Vagina (tissue), 2 donors: ENCODE measurements around the gene TOPAZ1. TPM values are rescaled to one million over a fixed set of nuclear protein-coding genes. Genes with fewer than 3 reads are reported as not detected.

Experiments used
- DNase-seq, 2 donors: peaks; one replicate each; pipeline ENCODE4 v3.0.0-alpha.2; 2017; ENCODE audit errors: extremely low spot score in 2 of 2
- H3K27ac ChIP-seq: fragments of 200-600 bp; sonication (generic); one replicate; pipeline ENCODE4 v1.5.1; 2019
- H3K27me3 ChIP-seq: fragments of 200-600 bp; sonication (generic); one replicate; pipeline ENCODE4 v1.5.1; 2019
- H3K36me3 ChIP-seq, 2 donors: fragments of 200-600 bp; sonication (generic); one replicate each; pipeline ENCODE4 v1.5.1; 2017 to 2019
- H3K4me1 ChIP-seq: fragments of 200-600 bp; sonication (generic); one replicate; pipeline ENCODE4 v1.5.1; 2019
- H3K4me3 ChIP-seq, 2 donors: fragments of 200-600 bp; sonication (generic); 1 replicate in 1 of 2; 2 replicates in 1 of 2; pipeline ENCODE4 v1.5.1; 2016 to 2019
- H3K9me3 ChIP-seq: fragments of 200-600 bp; sonication (generic); one replicate; pipeline ENCODE4 v1.5.1; 2019
- CTCF ChIP-seq, 3 experiments: fragments of 450-650 bp in 2 of 3; fragments of 200-600 bp in 1 of 3; sonication (generic) in 1 of 3; IDR thresholded peaks; one replicate each; pipeline ENCODE4 v1.5.1; 2017 to 2019; ENCODE audit warnings: antibody characterized with exemption in 3 of 3, mild to moderate bottlenecking in 2 of 3, moderate library complexity in 2 of 3
- POLR2A ChIP-seq, 2 donors: fragments of 450-650 bp; IDR thresholded peaks; one replicate each; pipeline ENCODE4 v1.6.1; 2017; ENCODE audit warnings: antibody characterized with exemption in 2 of 2, mild to moderate bottlenecking in 2 of 2, moderate library complexity in 2 of 2
- POLR2AphosphoS5 ChIP-seq, 2 donors: sonication (generic); formaldehyde crosslinking; IDR thresholded peaks; one replicate each; pipeline ENCODE4 v1.9.0; 2017; ENCODE audit warnings: antibody characterized with exemption in 2 of 2, mild to moderate bottlenecking in 2 of 2, low read depth in 1 of 2; ENCODE audit not compliant: insufficient read depth in 1 of 2
- intact Hi-C: fragments of 100-400 bp; cut with DNase I; formaldehyde crosslinking; loops from one replicate; pipeline ENCODE4 v1.15.1; 2023
- total RNA-seq: library from RNA; depleted of rRNA; stranded (reverse); fragments of >200 nt; gene quantifications from one replicate; pipeline ENCODE4 v1.2.3, GENCODE V29; 2016

TOPAZ1 gene
- total RNA-seq, 1 donor from 2014 or later, result not detected

GRCh38 chr3:44238889-44239288 lies 2.8 kb upstream of the TOPAZ1 start:
- intact Hi-C loops, result no loop called here
- no peak for TF ChIP-seq POLR2AphosphoS5 (IDR thresholded peaks at IDR 0.05; ENCODE audit: insufficient read depth in 1 of 2, low read depth in 1 of 2)
- no peak for DNase-seq
- H3K4me1 ChIP-seq, result no peaks in the 10 kb centered on the region
- H3K4me3 ChIP-seq, result no peak overlapping the region
- H3K27me3 ChIP-seq, result no peaks in the 10 kb centered on the region
- H3K27ac ChIP-seq, result no peak overlapping the region
- H3K36me3 ChIP-seq, result no peaks in the 10 kb centered on the region
- no peaks in the 10 kb centered on the region for H3K9me3 ChIP-seq

- no peak overlapping the region for H3K27ac ChIP-seq
- intact Hi-C loops, result no loop called here
Measured at GRCh38 chr3:44240061-44240460, 1.6 kb upstream of the TOPAZ1 start.

GRCh38 chr3:44242721-44243120 lies 1.0 kb downstream of the TOPAZ1 start:
- no peaks in the 10 kb centered on the region for H3K36me3 ChIP-seq
- no peak overlapping the region for H3K27ac ChIP-seq
- H3K4me3 ChIP-seq, result no peak overlapping the region
- no peaks in the 10 kb centered on the region for H3K27me3 ChIP-seq
- H3K4me1 ChIP-seq, result no peaks in the 10 kb centered on the region
- no peak for DNase-seq
- no peak for TF ChIP-seq POLR2AphosphoS5 (IDR thresholded peaks at IDR 0.05; ENCODE audit: insufficient read depth in 1 of 2, low read depth in 1 of 2)
- TF ChIP-seq CTCF (IDR thresholded peaks at IDR 0.05), result no peak
- no peak for TF ChIP-seq POLR2A (IDR thresholded peaks at IDR 0.05)
- intact Hi-C loops, result no loop called here
- no peaks in the 10 kb centered on the region for H3K9me3 ChIP-seq

More at GRCh38 chr3:44240061-44240460, 1.6 kb upstream of the TOPAZ1 start:
- H3K9me3 ChIP-seq, result no peaks in the 10 kb centered on the region
- DNase-seq, result no peak
- no peaks in the 10 kb centered on the region for H3K27me3 ChIP-seq
- no peaks in the 10 kb centered on the region for H3K36me3 ChIP-seq
- TF ChIP-seq CTCF (IDR thresholded peaks at IDR 0.05) (no peak), POLR2A (IDR thresholded peaks at IDR 0.05) (no peak), POLR2AphosphoS5 (IDR thresholded peaks at IDR 0.05; ENCODE audit: insufficient read depth in 1 of 2, low read depth in 1 of 2) (no peak)
- H3K4me1 ChIP-seq, result no peaks in the 10 kb centered on the region
- H3K4me3 ChIP-seq, result no peak overlapping the region

GRCh38 chr3:44248152-44248551 lies 6.5 kb downstream of the TOPAZ1 start:
- Histone ChIP-seq H3K4me3 (no peak overlapping the region), H3K36me3 (no peaks in the 10 kb centered on the region), H3K4me1 (no peaks in the 10 kb centered on the region), H3K27ac (no peak overlapping the region), H3K27me3 (no peaks in the 10 kb centered on the region), H3K9me3 (peaks cover 4% of the 10 kb centered on the region)
- DNase-seq, result no peak
- TF ChIP-seq POLR2AphosphoS5 (IDR thresholded peaks at IDR 0.05; ENCODE audit: insufficient read depth in 1 of 2, low read depth in 1 of 2), result no peak
- TF ChIP-seq CTCF (IDR thresholded peaks at IDR 0.05), result no peak
- TF ChIP-seq POLR2A (IDR thresholded peaks at IDR 0.05), result no peak
- intact Hi-C loops, result no loop called here

- Histone ChIP-seq H3K9me3 (peaks cover 4% of the 10 kb centered on the region), H3K27me3 (no peaks in the 10 kb centered on the region), H3K4me1 (no peaks in the 10 kb centered on the region), H3K4me3 (no peak overlapping the region), H3K27ac (no peak overlapping the region), H3K36me3 (no peaks in the 10 kb centered on the region)
- no peak for DNase-seq
- TF ChIP-seq CTCF (IDR thresholded peaks at IDR 0.05), result no peak
- intact Hi-C loops, result no loop called here
Measured at GRCh38 chr3:44252332-44252959, 10.8 kb downstream of the TOPAZ1 start.
